DOHH2 (cell line): Measurements from ENCODE around the gene RIMS1.

ENCODE experiments used
- EZH2phosphoT487 ChIP-seq: fragments of 200-600 bp; sonication (generic); IDR thresholded peaks from 2 replicates; pipeline ENCODE4 v1.6.1; 2017; ENCODE audit warnings: borderline replicate concordance, mild to moderate bottlenecking, antibody characterized with exemption, low read length, moderate library complexity, mixed read lengths
- TF ChIP-seq, protein P1 (sequence below): fragments of 200-600 bp; sonication (generic); IDR thresholded peaks from one replicate; pipeline ENCODE4 v1.5.1; 2014; ENCODE audit warnings: antibody characterized with exemption, mild to moderate bottlenecking, low read depth, low read length; ENCODE audit not compliant: poor library complexity, severe bottlenecking

DNA sequence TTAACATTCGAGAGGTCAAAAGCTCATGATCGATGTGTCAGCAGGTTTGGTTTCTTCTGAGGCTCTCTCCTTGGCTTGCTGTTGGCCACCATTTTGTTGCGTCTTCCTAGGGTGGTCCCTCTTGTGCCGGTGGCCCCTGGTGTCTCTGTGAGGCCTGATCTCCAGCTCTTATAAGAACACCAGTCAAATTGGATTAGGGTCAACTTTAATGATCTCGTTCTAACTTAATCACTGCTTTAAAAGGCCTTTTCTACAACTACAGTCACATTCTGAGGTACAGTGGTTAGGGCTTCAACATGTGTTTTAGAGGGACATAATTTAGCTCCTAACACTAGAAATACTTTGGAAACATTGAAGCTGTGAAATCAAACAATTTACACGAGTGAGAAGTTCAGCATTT, 494.7 kb downstream of the RIMS1 start:
- TF ChIP-seq, protein P1, sequence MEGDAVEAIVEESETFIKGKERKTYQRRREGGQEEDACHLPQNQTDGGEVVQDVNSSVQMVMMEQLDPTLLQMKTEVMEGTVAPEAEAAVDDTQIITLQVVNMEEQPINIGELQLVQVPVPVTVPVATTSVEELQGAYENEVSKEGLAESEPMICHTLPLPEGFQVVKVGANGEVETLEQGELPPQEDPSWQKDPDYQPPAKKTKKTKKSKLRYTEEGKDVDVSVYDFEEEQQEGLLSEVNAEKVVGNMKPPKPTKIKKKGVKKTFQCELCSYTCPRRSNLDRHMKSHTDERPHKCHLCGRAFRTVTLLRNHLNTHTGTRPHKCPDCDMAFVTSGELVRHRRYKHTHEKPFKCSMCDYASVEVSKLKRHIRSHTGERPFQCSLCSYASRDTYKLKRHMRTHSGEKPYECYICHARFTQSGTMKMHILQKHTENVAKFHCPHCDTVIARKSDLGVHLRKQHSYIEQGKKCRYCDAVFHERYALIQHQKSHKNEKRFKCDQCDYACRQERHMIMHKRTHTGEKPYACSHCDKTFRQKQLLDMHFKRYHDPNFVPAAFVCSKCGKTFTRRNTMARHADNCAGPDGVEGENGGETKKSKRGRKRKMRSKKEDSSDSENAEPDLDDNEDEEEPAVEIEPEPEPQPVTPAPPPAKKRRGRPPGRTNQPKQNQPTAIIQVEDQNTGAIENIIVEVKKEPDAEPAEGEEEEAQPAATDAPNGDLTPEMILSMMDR, result no peak
- no peak for TF ChIP-seq EZH2phosphoT487
